Measurements from ENCODE around the gene GREB1.

The GREB1 gene, protein sequence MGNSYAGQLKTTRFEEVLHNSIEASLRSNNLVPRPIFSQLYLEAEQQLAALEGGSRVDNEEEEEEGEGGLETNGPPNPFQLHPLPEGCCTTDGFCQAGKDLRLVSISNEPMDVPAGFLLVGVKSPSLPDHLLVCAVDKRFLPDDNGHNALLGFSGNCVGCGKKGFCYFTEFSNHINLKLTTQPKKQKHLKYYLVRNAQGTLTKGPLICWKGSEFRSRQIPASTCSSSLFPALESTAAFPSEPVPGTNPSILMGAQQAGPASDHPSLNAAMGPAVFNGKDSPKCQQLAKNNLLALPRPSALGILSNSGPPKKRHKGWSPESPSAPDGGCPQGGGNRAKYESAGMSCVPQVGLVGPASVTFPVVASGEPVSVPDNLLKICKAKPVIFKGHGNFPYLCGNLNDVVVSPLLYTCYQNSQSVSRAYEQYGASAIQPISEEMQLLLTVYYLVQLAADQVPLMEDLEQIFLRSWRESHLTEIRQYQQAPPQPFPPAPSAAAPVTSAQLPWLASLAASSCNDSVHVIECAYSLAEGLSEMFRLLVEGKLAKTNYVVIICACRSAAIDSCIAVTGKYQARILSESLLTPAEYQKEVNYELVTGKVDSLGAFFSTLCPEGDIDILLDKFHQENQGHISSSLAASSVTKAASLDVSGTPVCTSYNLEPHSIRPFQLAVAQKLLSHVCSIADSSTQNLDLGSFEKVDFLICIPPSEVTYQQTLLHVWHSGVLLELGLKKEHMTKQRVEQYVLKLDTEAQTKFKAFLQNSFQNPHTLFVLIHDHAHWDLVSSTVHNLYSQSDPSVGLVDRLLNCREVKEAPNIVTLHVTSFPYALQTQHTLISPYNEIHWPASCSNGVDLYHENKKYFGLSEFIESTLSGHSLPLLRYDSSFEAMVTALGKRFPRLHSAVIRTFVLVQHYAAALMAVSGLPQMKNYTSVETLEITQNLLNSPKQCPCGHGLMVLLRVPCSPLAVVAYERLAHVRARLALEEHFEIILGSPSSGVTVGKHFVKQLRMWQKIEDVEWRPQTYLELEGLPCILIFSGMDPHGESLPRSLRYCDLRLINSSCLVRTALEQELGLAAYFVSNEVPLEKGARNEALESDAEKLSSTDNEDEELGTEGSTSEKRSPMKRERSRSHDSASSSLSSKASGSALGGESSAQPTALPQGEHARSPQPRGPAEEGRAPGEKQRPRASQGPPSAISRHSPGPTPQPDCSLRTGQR (N-terminal part only)

DNA sequence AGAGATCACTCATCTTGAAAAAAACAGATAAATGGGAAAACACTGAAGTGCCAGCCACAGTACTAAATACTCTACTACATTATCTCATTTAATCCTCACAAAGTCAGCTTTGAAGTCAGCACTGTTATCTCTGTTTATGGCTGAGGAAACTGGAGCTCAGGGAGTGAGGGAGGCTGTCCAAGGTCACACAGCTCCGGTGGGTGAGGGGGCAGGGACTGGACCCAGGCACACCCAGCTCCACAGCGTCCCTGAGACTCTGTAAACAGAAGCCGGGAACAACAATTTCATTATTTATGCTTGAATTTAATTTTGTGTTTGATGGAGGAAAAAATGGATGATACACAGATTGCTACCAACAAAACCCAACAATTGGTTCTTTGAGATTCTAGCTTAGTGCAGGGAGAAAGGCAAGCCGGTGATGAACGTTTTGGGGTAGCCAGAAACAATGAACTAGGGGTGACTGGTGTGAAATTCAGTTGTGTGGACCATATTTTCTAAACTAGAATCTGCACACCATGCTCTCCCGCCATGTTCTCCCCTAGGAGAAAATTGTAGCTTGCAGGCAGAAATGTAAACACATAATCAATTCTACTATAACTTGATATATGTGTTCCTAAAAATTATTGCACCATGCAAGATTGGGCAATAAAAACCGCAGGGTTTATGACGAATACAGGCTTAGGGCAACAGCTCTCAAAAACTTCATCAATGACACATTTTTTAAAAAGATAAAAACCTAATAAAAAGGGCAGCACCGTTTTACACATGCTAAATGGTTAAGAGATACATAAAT is at the start of gene GREB1:
TSS of gene GREB1 (plus strand) at position 768 of the 793 bp plus-strand sequence. CDS start 22,570 bp downstream, outside the sequence.
- DNase-seq = no peak

DNA sequence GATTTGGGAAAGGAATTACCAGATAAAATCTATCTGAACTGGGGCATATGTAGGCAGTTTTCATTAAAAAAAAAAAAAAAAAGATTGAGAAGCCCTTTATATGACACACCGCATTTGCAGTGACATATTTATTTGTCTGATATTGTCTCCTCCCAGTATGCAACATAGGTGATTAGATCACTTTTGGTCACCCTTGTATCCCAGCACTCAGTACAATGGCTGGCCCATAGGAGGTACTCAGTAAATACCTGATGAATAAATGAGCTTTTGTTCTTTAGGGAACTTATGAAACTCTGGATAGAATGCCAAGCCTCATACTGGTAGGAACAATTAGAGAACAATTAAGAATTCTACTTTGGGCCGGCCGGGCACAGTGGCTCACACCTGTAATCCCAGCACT is 45.0 kb upstream of the GREB1 start:
- no peak for DNase-seq

DNA sequence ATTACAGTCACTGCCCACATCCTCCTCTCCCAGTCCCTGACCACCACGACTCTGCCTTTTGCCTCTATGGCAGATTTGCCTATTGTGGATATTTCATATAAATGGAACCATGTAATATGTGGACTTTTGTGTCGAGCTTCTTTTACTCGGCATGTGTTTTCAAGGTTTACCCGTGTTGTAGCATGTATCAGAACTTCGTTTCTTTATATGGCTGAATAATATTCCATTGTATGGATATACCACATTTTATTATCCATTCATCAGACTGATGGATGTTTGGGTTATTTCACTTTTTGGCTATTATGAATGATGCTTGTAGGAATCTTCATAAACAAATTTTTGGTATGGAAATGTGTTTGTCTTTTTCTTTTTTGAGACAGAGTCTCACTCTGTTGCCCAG is 43.7 kb upstream of the GREB1 start:
- no peak for DNase-seq

DNA sequence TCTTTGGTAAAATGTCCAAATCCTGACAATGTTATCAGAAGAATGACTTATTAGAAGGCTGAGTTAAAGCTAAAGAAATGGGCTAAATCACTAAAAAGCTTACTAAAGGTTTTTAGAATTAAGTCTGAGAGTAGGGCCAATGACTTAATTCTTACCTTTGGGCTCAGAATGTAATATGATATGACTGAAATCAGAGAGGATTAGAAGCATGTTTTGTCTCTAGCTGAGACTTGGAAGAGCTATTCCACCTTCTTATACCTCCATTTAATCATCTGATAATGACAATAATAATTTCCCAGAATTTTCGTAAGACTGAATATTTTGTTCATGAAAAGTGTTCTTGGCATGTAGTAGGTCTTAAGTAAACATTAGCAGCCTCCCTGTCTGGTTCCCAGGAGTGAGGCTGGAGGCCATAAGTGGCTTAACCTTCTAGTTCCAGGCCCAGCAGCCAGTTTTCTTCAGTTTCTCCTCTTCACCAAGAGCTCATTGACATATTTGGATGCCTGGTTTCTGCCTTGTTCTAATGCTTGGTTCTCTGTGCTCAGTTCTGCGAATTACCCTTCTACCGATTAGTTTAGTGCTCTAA is 42.4 kb upstream of the GREB1 start:
- DNase-seq = no peak

DNA sequence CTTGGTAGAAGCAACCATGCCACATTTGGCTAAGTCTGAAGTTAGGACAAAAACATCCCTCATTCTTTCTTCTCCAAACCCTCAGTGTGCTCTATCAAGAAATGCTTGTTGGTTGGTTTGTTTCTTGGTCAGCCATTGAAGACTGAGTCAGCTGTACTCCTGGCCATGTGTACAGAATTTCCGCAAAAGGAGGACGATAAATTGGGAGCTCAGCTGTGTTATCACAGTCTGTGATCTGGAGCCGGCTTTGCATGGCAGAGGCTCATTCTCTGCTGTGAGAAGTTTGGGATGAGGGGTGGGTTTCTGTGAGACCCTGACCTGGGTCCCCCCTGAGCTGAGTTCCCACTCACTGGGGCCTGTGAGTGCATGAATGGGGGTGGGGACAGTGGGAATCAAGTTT is 41.6 kb upstream of the GREB1 start:
- DNase-seq = no peak

DNA sequence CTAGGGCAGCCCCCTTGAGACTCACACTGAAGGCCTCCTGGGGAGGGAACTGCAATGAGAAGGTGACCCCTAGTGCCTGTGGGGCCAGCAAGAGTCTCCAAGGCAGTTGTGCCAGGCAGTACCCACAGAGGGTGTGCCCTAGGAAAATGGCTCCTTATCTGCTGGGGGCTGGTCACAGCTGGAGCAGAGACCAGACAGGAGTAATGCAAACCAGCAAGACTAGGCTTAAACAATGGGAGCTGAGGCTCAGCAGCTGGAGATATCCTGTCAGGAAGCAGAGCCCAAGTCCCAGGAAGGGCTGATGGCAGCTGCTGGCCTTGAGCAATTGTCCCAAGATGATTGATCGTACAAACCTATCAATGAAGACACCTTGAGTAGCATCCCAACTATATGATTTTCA is 41.1 kb upstream of the GREB1 start:
- no peak for DNase-seq

DNA sequence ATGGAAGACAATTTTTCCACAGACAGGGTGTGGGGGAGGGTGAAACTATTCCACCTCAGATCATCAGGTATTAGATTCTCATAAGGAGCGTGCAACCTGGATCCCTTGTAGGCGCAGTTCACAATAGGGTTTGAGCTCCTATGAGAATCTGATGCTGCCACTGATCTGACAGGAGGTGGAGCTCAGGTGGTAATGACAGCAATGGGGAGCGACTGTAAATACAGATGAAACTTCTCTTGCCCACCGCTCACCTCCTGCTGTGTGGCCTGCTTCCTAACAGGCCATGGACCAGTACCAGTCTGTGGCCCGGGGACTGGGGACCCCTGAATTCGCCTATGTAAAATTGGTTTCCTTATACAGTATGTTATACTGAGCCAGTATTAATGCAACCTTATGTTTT is 40.6 kb upstream of the GREB1 start:
- DNase-seq = no peak

DNA sequence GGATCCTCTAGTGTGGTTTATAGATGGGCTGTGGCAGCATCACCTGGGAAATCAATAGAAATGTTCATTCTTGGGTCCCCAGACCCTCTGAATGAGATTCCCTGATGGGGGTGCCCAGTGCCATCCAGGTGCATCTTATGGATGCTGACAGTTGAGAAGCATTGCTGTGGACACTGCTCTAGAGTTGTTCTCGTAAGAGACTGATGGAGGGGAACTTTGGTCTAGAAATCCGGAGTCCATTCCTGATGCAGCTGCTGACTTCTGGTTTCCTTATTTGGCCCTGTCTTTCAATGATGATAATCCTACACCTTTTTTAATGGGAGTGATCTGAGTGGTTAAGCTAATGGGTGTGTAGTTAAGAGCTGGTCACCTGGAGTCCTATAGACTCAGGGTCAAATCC is 39.5 kb upstream of the GREB1 start:
- DNase-seq = no peak

DNA sequence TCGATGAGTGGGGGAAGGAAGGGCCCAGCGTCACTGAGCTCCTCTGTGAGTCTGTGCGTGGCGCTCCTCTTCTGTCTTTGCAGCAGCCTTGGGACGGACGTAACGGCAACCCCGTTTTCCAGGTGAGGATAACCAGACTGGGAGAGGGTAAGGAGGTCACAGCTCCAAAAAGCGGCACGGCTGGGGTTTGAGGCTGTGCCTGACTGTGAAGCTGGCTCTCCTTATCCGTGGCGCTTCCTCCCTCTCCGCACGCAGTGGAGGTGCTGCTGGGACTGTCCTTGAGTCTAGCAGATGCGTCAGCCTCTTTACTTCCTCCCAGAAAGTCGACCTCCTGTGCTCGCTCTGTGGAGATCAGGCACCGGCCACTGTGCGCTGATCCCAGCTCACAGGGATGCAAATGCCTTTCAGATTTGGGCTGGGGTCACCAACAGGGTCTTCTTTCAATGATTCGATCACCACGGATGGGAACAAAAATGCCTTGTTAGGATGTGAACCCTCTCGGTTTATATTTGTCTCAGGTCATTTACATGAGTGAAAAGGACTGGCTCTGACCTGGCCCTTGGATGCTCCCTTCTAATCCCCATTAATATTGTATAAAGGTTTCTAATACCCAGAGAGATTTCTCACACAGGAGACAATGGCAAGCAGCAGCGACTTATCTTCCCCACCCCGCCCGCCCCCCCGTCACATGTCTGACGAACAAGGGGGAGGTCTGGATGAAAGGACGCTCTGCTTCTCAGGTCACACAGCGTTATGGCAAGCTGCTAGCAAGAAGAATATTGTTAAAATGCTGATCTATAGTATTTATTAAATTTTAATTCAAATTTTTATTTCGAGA is 37.8 kb upstream of the GREB1 start:
- no peak for DNase-seq

DNA sequence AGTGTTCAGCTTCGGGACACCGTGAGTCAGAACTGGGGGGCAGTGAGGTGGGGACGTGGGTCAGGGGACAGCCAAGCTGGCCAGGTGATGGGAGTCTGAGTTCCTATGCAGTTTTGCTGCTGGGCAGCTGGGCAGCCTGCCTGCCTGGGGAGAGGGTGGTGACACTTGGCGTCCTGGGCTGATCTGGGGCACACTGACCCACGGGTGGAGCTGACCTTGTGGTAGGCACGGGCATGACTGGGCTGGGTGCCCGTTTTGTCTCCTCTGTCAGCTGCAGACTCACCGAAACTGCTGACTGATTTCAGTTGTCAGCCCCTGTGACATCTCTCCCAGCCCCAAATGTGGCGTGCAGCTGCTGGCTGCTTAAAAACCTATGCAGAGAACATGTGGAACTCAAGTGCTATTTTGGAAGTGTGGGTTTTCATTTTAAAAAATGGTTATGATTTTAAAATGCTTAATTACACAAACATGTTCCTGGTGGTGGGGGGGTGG is 35.3 kb upstream of the GREB1 start:
- DNase-seq = no peak

DNA sequence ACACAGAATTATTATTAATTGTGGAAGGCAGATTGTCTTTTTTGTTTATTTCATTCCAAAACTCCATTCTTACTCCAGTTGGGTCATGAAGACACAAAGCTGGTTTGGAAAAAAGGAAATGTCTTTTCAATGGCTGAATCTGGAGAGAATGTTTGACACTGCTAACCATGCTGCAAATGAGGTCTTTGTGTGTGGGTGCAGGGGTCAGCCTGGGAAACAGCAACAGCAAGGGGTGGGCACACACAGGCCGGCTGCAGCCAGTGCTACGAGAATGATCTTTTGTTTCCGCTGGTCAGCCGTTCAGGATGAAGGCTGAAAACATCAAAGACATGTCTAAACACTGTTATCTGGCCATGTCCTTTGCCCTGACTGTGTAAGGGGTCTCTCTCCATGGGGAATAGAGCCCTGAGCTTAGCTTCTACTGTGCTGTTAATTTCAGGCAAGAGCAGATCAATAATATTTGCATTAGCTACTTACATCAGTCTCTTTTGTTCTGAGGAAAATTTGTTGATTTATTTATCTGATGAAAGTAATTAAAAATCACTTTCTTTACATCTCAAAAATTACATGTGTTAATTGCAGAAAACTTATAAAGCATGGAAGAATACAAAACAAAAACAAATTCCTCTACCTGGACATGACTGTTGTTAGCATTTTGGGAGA is 34.6 kb upstream of the GREB1 start:
- no peak for DNase-seq

DNA sequence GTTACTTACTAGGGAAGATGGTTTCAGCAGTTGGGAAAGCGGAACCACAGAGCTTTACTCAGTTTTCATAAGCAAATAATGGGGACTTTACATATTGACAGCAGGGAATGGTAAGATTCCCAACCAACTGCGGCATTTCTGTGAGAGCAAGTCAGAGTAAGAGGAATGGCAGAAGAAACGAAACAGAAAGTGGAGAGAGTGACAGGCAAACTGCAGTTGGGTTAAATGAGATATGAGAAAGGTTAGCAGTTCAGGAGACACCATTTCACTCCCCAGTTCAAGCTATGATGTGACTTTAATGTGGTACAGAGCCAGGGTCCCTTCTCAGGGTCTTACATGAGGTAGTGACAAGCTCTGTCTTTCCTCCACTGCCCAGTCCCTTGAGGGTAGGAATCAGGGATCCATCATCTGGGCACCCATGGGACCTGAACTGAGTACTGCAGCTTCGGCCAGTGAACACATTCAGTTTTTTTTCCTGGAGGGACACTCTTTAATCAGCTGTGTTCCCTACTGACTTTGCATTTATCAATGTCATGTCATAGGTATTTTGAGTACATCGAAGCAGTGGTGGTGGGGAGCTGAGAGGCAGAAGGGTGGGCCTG is 33.0 kb upstream of the GREB1 start:
- DNase-seq = no peak

DNA sequence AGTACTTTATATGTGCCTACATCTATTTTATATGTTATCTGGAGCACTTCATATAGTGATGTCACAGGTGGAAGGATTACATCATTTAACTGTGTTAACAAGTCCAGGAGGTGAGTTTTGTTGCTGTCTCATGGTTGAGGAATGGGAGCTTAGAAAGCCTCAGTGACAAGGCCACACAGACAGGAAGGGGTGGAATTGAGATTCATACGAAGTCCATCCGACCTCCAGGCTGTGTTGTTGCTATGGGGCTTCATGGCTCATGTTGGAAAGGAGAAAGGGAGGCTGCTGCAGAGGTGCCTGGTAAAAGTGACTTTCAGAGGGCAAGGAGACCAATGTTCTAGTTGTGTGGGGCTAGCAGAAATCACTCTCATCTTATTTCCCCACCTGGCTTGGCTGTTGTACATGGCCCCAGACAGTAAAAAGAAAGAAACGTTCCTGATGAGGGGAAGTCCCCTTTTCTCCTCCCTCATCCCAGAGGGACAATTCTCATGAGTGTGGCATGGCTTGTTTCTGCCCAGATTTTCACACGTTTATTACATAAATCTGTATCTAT is 31.0 kb upstream of the GREB1 start:
- no peak for DNase-seq

DNA sequence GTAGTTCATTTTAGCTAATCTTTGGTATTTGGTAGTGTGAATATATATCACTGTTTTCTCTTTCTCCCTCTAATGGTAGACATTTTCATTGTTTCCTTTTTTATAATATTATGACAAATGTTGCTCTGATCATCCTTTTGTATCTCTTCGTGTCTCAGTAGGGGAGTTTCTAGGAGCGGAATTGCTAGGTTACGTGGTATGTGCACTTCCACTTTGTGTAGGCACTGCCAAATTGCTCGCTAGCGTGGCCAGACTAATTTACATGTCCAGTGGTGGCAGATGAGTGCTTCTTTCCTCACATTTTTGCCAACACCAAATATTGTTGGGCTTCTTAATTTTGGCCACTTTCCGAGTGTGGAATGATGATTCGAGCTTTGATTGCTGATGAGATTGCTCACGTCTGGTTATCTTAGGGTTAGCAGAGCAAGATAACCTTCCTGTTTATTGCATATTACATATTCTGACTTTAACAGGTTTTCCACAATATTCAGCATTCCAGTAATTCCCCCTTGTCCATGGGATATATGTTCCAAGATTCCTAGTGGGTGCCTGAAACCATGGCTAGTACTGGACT is 30.4 kb upstream of the GREB1 start:
- DNase-seq = no peak

DNA sequence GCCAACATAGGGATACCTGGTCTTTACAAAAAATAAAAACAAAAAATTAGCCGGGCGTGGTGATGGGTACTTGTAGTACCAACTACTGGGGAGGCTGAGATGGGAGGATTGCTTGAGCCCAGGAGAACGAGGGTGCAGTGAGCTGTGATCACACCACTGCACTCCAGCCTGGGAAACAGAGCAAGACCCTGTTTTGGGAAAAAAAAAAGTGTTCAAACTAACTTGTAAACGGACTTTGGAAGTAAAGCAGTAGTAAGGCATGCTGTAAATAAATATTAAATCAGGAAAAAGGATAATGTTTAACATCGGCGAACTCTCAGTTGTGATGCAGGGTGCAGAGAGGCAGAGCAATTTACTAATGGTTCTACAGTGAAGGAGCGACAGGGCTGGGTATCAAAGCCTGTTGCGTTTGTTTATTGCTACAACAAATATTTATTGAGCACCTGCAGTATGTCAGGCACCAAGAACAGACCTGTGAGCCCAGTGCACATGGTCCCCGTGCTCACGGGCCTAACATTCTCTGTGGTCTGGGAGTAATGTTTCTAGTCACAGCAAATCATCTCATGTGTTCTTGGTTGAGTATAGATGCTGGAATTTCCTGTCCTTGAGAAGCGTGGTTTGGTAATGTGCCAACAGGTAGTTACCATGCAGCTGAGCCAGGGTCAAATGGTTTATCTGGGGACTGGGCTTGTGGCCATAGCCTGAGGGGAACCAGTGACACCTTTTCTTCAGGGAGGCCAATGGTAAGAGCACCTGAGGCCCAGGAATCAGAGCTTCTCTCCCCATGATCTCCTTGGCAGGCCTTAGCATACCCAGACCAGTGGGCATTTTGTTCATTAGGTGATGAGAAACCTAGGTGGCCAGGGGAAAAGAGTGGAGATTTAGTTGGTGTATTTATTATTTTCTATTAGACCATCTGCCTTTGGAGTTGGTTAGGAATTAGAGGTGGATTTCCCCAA is 27.9 kb upstream of the GREB1 start:
- no peak for DNase-seq

DNA sequence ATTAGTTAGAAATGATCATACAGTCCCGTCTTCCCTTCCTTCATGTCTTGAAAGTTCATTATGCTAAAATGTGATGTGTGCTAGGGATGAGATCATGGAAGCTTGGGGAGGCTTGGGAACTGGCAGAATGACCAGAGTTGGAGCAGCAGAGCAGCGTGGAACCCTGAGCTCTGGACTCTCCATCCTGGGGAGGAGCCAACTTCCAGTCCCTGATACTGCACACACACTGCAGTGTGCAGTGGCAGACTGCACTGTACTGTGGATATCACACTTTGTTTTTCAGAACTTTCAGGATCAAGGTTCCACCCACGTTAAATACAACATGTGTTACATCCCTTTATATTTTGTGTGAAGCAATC is 27.3 kb upstream of the GREB1 start:
- no peak for DNase-seq

DNA sequence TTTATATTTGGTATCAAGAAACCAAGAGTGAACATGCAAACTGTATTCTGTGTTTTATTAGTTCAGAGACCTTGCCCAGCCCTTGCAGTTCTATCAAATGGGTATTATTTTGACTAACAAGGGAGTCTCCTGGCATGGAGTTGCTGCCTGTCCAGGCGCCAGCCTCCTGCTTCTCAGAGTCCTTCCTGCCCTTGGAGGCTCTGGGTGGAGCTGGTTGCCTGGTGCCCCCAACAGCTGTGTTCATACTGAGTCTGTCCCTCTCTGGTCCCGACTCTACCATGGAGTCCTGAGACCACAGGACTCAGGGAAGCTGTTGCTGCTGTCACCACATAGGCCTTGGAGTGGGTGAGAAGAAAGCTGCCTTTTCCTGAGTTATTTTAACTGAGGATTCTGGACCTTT is 26.3 kb upstream of the GREB1 start:
- no peak for DNase-seq

DNA sequence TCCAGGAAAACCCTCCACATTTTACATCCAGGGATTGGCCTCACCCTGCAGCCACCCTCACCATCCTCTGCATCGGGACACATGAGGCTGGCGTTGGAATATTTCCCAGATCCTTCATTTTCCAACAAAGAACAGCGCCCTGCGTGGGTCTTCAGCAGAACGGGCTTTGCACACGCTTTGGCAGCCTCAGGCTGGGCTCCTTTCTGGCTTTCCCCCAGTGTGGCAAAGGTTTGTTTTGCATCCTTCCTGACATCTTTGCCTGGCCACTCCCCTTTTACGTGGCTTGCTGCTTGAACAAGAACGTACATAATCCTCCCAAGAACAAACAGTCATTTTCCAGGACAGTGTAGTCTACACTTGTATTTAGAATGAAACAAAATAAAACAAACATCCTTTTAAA is 25.6 kb upstream of the GREB1 start:
- DNase-seq = no peak

Data from NCI-H1105 (cell line).